ENCODE data around the gene INTS6. TPM values are rescaled to one million over a fixed set of nuclear protein-coding genes. Genes with fewer than 3 reads are reported as not detected.
"Not testable (repeated sequence)": the region's sequence is repeated elsewhere in the genome, so short reads cannot be mapped to it uniquely, and the experiment has no call there.

INTS6 gene
- total RNA-seq, 1 experiment from 2014 or later, result 22.6 TPM

DNA sequence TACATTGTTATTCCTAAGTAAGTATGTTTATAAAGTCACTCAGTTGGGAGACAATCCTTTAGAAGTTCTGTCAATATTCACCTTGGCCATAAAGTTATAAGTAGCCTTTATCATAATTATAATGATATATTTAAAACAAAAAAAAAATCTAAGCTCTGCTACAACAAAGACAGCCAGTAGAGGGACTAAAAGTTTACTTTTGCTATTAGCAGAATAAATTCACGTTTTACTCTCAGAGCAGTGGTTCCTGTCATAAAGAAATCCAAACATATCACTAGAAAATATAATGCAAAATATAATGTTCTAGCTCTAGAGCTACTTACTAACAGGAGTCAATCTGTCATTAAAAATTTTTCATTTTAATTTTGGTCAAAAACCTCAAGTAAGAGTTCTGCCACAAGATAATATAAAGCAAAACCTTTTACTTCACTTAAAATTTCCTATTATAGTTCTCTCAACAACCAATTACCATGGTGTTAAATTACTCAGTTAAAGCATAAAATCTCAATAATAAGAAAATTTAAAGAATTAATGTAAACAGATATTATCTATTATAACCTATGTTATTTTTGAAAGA is 17.7 kb downstream of the INTS6 start:
- Histone ChIP-seq H3K4me3 (no peak overlapping the region), H3K9me3 (no peaks in the 10 kb centered on the region)
- DNase-seq, result no peak

DNA sequence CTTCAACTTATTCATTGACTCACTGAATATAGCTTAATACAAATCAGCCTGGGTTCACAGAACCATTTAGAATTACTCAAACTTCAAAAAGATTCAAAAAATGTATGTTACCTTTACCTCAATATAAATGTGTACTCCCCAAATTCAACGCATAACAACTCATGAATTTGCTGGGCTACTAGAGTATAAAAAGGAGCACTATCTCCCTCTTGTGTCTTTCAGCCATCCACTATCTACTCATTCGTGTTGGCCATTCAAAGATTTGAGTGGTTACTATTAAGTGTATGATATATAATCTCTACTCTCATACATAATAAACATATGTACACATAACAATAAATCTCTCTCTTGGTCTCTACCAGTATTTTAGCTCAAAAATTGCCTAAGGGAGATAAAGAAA is 20.3 kb downstream of the INTS6 start:
- peaks cover 35% of the 10 kb centered on the region for H3K36me3 ChIP-seq
- no peaks in the 10 kb centered on the region for H3K9me3 ChIP-seq
- H3K4me3 ChIP-seq, result no peak overlapping the region
- no peak for DNase-seq
- H3K27me3 ChIP-seq, result no peaks in the 10 kb centered on the region

More for the DNA sequence above, 17.7 kb downstream of the INTS6 start:
- peaks cover 20% of the 10 kb centered on the region for H3K36me3 ChIP-seq
- no peaks in the 10 kb centered on the region for H3K27me3 ChIP-seq

DNA sequence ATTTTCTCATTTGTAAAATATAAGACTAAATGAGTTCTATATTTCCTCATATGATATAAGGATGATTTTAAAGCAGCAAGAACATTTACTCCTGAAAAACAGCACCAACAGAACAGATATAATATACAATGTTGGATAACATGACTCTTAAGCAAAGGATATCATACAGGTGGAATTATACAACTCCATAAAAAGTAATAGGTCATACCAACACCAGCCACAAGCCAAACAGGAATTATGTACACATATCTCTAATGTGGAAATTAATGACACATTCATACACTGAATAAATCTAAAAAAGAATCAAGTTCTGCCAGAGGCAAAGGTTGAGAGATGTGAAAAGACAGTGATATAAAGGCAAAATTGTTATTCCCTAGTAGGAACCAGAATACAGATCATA is 25.9 kb downstream of the INTS6 start:
- Histone ChIP-seq H3K9me3 (no peaks in the 10 kb centered on the region), H3K36me3 (peaks cover 41% of the 10 kb centered on the region), H3K4me3 (no peak overlapping the region), H3K27me3 (no peaks in the 10 kb centered on the region)
- DNase-seq, result no peak

DNA sequence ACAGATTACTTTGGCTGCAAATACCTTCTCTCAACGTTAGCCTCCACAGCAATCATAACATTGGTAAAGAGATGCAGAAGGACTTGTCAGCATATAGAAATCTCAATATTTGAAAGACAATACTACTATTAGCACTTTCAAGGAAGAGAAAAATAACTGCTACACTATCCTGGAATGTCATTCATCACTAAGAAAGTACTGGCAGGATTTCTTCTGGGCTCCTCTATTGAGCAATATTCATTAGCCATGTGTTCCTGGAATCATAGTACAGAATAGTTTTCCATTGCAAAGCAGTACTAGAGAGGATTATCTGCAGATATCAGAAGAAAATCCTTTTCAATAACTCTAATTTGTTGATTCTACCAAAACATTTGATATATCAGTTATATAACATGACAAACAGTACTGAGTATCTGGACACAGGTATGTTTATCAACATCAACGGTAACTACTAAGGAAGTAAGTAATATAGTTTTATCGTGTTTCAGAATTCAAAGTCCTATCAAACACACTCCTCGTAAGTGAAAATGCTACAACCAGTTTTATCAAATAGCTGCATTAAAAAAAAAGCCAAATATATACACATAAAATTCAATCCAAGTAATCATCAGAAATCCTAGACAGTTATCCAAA is 27.3 kb downstream of the INTS6 start:
- H3K36me3 ChIP-seq, result peaks cover 48% of the 10 kb centered on the region
- no peaks in the 10 kb centered on the region for H3K27me3 ChIP-seq
- no peaks in the 10 kb centered on the region for H3K9me3 ChIP-seq
- H3K4me3 ChIP-seq, result no peak overlapping the region
- no peak for DNase-seq

DNA sequence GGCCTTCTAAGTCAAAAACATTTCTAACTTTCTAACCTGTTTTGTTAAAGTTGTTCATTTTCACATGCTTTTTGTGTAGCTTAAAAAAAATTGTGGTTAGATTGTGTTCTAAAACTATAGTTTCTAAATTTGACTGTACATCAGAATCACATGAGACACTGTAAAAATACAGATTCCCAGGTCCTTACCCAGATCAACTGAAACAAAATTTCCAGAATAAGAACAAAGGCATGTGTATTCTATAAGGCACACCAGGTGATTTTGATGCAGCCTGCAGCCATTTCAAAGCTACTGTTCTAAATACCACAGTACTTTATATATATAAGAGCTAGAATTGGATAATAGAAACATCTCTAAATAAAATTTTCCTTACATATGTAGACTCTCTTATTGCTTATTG is 29.1 kb downstream of the INTS6 start:
- Histone ChIP-seq H3K27me3 (no peaks in the 10 kb centered on the region), H3K9me3 (no peaks in the 10 kb centered on the region), H3K4me3 (no peak overlapping the region), H3K36me3 (peaks cover 38% of the 10 kb centered on the region)
- DNase-seq, result no peak

DNA sequence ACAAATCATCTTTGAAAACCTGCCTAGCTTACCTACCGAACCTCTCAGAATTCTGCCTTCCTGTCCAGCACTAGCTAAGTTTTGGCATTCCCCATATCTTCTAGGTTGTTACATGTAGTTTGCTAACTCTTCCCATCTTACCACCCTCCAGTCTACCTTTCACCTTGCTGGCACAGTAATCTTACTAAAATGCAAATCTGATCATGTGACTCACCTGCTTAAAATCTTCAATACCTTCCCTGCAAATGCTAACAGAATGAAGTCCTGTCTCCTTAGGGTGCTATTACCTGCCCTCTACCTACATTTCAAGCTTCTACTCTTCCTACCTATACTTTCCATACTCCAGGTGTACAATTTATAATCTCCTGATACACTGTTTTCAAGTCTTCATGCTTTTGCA is 30.4 kb downstream of the INTS6 start:
- Histone ChIP-seq H3K4me3 (no peak overlapping the region), H3K9me3 (no peaks in the 10 kb centered on the region), H3K36me3 (peaks cover 39% of the 10 kb centered on the region), H3K27me3 (no peaks in the 10 kb centered on the region)
- DNase-seq, result no peak

DNA sequence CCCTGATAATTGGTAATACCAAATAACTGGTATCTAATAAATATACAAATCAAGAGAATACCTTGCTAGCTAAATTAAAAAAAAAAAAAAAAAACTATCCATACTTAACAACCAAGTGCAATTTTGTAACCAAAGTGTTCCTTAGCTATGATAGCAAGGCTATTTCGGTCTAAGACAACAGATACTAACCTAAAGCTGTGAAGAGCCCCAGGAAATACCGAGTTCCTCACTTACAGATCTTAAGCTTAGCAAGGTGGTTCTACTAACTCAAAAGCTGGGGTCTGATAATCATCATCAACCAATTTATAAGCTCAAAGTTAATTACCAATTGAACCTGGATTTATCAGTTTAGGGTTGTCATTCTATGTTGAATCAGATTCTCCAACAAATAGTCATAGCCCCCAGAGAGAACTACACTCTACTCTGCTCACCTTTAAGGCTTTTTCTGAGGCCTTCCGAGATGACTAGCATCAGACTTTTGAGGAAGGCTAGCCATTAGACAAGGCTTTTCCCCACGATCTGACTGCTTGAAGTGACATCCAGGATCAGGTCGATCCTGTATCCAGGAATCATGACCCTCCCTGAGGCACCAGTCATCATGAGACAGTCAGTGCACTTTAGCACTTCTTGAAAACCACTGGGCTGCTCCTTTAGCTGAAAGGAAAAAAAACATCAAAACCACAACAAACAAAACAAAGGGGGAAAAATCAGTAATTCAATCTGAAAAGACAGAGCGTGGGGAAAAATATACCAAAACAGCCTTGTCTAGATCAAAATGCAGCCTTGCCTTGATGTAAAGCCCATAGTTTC is 31.9 kb downstream of the INTS6 start:
- peaks cover 51% of the 10 kb centered on the region for H3K36me3 ChIP-seq
- DNase-seq, result no peak
- H3K27me3 ChIP-seq, result no peaks in the 10 kb centered on the region

DNA sequence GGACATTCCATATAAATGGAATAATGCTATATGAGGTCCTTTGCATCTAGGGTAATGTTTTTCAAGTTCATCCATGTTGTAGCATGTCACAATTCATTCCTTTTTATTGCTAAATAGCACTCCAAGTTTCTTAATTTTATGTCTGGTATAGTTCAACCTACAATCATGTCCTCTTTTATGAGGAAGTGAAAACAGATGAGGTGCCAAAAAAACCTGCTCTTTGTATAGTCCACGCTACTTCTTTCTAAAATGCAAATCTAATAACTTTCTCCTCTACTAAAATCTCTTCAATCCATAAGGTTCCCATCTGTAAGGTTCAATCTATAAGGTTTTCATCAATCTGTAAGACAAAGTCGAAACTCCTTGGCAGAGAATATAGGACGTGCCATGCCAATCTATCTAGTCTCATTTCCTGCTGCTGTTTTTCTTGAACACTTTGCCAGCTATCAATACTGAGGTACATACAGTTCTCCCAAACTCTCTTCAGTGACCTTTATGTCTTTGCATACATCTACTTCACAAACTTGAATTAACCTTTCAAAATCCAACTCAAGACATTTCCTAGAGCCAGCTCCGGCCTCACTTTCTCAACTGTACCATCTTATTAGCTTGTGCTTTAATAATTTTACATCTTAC is 33.7 kb downstream of the INTS6 start:
- no peak for DNase-seq
- H3K36me3 ChIP-seq, result peaks cover 53% of the 10 kb centered on the region
- no peak overlapping the region for H3K4me3 ChIP-seq
- H3K27me3 ChIP-seq, result no peaks in the 10 kb centered on the region
- H3K9me3 ChIP-seq, result peaks cover 13% of the 10 kb centered on the region

More for the DNA sequence above, 31.9 kb downstream of the INTS6 start:
- peaks cover 7% of the 10 kb centered on the region for H3K9me3 ChIP-seq
- H3K4me3 ChIP-seq, result no peak overlapping the region

DNA sequence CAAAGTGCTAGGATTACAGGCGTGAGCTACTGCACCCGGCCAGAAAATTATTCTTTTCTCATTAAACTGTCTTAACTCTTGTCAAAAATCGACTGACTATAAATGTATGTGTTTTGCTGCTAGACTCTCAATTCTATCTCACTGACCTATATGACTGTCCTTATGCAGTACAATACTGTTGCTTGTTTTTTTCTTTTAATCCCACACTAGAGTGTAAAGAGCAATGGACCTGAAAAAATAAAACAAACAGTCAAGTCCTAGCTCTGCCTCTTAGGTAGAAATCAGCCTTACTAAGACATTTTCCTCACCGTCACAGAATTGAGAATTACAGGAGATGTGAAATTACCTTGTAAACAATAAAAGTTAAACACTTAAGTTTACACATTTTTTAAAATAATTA is 35.1 kb downstream of the INTS6 start:
- Histone ChIP-seq H3K36me3 (peaks cover 48% of the 10 kb centered on the region), H3K9me3 (peaks cover 13% of the 10 kb centered on the region), H3K27me3 (no peaks in the 10 kb centered on the region), H3K4me3 (no peak overlapping the region)
- no peak for DNase-seq

DNA sequence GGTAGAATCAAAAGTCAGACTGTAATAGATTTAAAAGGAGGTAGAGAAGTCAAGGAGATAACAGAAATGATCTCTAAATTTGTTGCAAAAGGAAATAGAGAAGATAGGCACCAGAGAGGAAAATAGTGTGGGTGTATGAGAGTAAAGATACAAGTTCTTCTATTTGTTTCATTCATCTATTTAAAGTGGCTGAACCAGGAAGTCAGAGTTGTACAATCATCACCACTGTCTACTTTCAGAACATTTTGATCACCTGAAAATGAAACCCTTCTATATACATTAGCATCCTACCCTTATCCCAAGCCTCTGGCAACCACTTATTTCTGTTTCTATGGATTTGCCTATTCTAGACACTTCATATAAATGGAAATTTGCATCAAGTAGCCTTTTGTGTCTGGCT is 36.7 kb downstream of the INTS6 start:
- peaks cover 38% of the 10 kb centered on the region for H3K36me3 ChIP-seq
- no peak overlapping the region for H3K4me3 ChIP-seq
- H3K27me3 ChIP-seq, result no peaks in the 10 kb centered on the region
- no peak for DNase-seq
- H3K9me3 ChIP-seq, result peaks cover 13% of the 10 kb centered on the region

DNA sequence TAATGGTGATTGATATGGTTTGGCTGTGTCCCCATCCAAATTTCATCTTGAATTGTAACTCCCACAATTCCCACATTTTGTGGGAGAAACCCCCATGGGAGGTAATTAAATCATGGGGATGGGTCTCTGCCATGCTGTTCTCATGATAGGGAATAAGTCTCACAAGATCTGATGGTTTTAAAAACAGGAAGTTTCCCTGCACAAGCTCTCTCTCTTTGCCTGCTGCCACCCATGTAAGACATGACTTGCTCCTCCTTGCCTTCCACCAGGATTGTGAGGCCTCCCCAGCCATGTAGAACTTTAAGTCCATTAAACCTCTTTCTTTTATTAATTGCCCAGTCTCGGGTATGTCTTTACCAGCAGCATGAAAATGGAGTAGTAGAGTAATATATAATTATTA is 37.5 kb downstream of the INTS6 start:
- not testable (repeated sequence) for H3K27me3 ChIP-seq, DNase-seq, H3K4me3 ChIP-seq
- Histone ChIP-seq H3K9me3 (peaks cover 13% of the 10 kb centered on the region), H3K36me3 (peaks cover 32% of the 10 kb centered on the region)

DNA sequence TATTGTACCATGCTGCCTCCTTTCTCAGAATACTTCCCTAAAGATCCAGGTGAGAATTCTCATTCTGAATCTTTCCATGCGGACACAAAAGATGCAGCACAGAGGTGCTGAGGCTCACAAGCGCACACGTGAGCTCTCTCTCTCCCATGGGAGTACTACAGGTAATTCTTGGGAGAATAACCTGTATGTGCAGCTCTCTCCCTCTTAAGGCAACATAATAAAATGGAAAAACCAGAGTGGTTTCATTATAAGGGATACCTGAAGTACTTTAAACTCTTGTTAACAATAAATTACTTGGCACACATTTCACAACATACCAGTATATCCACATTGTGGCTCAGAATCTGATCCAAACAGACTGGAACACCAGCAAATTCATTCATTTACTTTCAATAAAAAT is 40.4 kb downstream of the INTS6 start:
- Histone ChIP-seq H3K4me3 (no peak overlapping the region), H3K27me3 (no peaks in the 10 kb centered on the region), H3K9me3 (peaks cover 13% of the 10 kb centered on the region), H3K36me3 (peaks cover 22% of the 10 kb centered on the region)
- DNase-seq, result no peak

DNA sequence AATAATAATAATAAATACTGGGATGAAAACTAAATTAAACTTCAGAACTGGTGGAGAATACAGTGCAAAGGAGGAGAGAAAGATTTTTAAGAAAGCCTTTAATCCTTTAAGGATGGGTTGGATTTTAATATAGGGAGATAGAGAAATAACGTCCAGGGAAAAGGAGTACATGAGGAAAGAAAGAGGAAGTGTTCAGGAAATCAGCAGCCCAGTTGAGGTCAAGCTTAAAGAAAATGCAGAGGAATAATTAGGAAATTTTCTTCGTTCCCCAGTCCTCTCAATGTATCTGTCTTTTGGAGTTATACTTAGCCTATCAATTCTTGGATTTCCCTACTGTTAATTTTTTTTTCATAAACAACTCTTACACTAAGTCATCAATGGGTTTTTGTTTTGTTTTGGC is 47.7 kb downstream of the INTS6 start:
- H3K9me3 ChIP-seq, result no peaks in the 10 kb centered on the region
- peaks cover 7% of the 10 kb centered on the region for H3K36me3 ChIP-seq

DNA sequence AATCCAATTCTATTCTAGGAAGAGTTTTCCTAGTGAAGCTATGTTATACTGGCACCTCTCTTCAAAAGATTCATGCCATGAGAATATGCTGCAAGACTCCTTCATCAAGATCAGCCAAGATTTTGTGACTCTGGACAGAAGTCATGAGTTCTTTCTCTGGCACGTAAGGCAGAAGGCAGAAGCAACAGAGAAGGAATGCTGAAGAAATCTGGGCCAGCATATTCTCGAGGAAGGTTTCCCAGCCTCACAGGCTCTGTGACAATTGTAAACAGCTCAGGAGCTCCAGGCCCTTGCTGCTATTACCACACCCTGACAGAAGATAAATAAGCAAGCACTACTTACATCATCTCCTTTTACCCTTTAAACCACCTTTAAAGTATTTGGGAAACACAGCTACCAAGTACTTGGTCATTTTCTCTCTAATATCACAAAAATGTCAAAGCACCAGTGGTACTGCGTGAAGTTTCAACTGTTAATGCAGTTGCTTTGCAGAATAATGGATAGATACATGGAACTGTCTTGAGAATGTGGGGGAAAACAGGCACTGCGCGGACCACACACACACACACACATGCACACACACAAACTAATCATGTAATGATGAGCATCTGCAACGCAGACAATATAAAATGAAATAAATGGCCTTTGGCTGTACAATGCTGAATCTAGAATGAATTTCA is 55.4 kb downstream of the INTS6 start:
- peak; percentile 60 for DNase-seq
- Histone ChIP-seq H3K9me3 (no peaks in the 10 kb centered on the region), H3K4me3 (no peak overlapping the region), H3K36me3 (peaks cover 19% of the 10 kb centered on the region), H3K27me3 (no peaks in the 10 kb centered on the region)

More for the DNA sequence above, 47.7 kb downstream of the INTS6 start:
- Histone ChIP-seq H3K27me3 (no peaks in the 10 kb centered on the region), H3K4me3 (no peak overlapping the region)
- DNase-seq, result no peak

DNA sequence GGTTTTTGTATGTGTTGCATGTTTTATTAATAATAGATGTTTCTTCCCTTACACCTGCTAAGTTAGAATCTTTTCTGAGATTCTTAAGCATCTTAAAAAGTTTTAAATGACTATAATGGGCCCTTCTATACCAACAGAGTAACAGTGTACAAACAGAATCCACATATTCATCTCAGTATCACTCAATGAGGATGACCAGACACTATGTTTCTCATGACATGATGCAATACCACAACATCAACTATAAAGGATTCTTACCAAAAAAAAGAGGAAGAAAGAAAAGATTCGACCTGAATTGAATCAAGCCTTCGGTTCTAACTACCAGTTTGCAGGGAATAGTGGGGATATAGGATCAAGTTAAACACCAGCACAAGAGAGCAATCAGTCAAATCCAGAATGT is 56.5 kb downstream of the INTS6 start:
- Histone ChIP-seq H3K4me3 (no peak overlapping the region), H3K36me3 (peaks cover 19% of the 10 kb centered on the region)
- no peak for DNase-seq

DNA sequence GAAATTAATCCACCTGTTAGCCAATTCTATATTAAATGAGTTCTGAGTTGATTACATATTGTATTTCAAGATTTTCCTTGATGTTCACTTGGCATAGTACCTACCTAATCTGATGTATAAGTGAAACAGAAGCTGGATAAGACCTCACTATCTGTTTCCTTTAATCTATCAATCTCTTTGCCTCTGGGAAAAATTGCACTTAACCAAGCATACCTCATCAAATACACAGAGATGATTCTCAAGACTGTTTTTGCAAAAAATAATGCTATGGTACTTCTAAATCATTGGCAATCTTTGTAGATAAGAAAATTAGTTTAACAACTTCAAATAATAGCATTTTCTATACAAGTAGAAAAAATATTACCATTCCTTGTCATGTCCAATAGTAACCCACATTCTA is 58.1 kb downstream of the INTS6 start:
- DNase-seq, result no peak
- Histone ChIP-seq H3K36me3 (peaks cover 21% of the 10 kb centered on the region), H3K27me3 (no peaks in the 10 kb centered on the region), H3K9me3 (no peaks in the 10 kb centered on the region), H3K4me3 (no peak overlapping the region)

More for the DNA sequence above, 56.5 kb downstream of the INTS6 start:
- Histone ChIP-seq H3K9me3 (no peaks in the 10 kb centered on the region), H3K27me3 (no peaks in the 10 kb centered on the region)

DNA sequence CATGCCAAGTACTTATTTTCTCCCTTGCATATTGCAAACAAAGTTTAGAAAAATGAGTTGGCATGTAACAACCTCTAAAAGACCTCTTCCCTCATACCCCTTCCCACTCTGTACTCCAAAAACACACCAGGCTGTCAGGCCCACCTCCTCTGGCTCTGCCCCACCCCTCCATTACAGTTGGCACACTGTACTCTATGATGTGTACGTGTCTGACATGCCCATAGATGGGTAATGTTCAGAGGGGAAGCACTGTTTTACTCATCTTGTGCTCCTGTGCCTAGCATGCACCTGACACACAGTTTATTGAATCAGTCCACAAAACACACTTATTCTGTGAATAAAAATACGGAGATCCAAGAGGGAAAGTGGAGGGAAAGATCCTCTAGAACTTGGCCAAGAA is 67.7 kb downstream of the INTS6 start:
- H3K36me3 ChIP-seq, result peaks cover 35% of the 10 kb centered on the region
- no peaks in the 10 kb centered on the region for H3K9me3 ChIP-seq
- H3K27me3 ChIP-seq, result no peaks in the 10 kb centered on the region
- H3K4me3 ChIP-seq, result no peak overlapping the region
- no peak for DNase-seq

Measured in MG63 (cell line).